Liver (tissue), 3 donors: ENCODE measurements around the gene TIAM2.

Source experiments
- ATF3 ChIP-seq: IDR thresholded peaks from 2 replicates; pipeline ENCODE4 v1.6.1; 2016; ENCODE audit warnings: antibody characterized with exemption
- GABPA ChIP-seq, 2 donors: IDR thresholded peaks in 1 of 2; conservative IDR thresholded peaks in 1 of 2; 2 replicates each; pipeline ENCODE4 v1.6.1; 2016; ENCODE audit warnings: antibody characterized with exemption in 2 of 2, mild to moderate bottlenecking in 1 of 2, moderate library complexity in 1 of 2
- HNF4A ChIP-seq, 2 donors: conservative IDR thresholded peaks; 2 replicates each; pipeline ENCODE4 v1.6.1; 2016; ENCODE audit warnings: antibody characterized with exemption in 2 of 2, mild to moderate bottlenecking in 2 of 2
- JUND ChIP-seq, 2 donors: IDR thresholded peaks; 2 replicates each; pipeline ENCODE4 v1.6.1; 2016; ENCODE audit warnings: antibody characterized with exemption in 2 of 2
- MAX ChIP-seq: IDR thresholded peaks from 2 replicates; pipeline ENCODE4 v1.6.1; 2016; ENCODE audit warnings: antibody characterized with exemption
- RAD21 ChIP-seq, 2 donors: IDR thresholded peaks; 2 replicates each; pipeline ENCODE4 v1.6.1; 2016; ENCODE audit warnings: antibody characterized with exemption in 2 of 2, mild to moderate bottlenecking in 2 of 2
- REST ChIP-seq: IDR thresholded peaks from 2 replicates; pipeline ENCODE4 v1.6.1; 2016; ENCODE audit warnings: antibody characterized with exemption, mild to moderate bottlenecking
- SP1 ChIP-seq: IDR thresholded peaks from 2 replicates; pipeline ENCODE4 v1.6.1; 2018; ENCODE audit warnings: antibody characterized with exemption, mild to moderate bottlenecking
- TAF1 ChIP-seq: conservative IDR thresholded peaks from 2 replicates; pipeline ENCODE4 v1.6.1; 2016; ENCODE audit warnings: antibody characterized with exemption, mild to moderate bottlenecking
- YY1 ChIP-seq: IDR thresholded peaks from 2 replicates; pipeline ENCODE4 v1.6.1; 2016; ENCODE audit warnings: antibody characterized with exemption, mild to moderate bottlenecking
- ZBTB33 ChIP-seq: IDR thresholded peaks from 2 replicates; pipeline ENCODE4 v1.6.1; 2016; ENCODE audit warnings: antibody characterized with exemption
- TF ChIP-seq, protein P1 (sequence below): fragments of 150-350 bp; IDR thresholded peaks from 2 replicates; pipeline ENCODE4 v1.5.1; 2017; ENCODE audit warnings: improper control_type of control experiment, low read depth, low read length; ENCODE audit not compliant: missing input control
- donor health status: healthy.
- donor health status: healthy.

DNA sequence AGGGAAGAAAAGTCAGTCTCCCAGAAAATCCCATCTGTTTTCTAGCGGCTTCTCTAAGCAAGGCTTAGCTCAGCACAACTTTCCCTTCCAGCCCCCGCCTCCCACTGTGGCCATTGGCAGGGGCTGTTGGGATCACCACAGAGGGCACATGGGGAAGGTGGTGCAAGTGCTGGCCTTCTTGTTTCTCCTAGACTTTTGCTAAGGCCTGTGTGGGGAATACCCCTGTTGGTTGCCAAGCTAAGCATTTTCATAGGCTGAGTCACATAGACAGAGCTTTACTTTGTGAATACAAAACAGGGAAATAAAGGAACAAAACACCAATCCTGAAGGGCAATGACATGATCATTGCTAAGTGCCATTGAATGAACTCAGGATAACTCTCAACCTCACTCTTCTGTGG is 32.4 kb upstream of the TIAM2 start:
- TF ChIP-seq, protein P1, sequence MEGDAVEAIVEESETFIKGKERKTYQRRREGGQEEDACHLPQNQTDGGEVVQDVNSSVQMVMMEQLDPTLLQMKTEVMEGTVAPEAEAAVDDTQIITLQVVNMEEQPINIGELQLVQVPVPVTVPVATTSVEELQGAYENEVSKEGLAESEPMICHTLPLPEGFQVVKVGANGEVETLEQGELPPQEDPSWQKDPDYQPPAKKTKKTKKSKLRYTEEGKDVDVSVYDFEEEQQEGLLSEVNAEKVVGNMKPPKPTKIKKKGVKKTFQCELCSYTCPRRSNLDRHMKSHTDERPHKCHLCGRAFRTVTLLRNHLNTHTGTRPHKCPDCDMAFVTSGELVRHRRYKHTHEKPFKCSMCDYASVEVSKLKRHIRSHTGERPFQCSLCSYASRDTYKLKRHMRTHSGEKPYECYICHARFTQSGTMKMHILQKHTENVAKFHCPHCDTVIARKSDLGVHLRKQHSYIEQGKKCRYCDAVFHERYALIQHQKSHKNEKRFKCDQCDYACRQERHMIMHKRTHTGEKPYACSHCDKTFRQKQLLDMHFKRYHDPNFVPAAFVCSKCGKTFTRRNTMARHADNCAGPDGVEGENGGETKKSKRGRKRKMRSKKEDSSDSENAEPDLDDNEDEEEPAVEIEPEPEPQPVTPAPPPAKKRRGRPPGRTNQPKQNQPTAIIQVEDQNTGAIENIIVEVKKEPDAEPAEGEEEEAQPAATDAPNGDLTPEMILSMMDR = no peak
- TF ChIP-seq ATF3 (no peak), HNF4A (conservative IDR thresholded peaks at IDR 0.05) (no peak), RAD21 (IDR thresholded peaks at IDR 0.05) (no peak), YY1 (no peak), TAF1 (no peak), GABPA (IDR thresholded peaks at IDR 0.05 in 1 of 2, conservative IDR thresholded peaks at IDR 0.05 in 1 of 2) (no peak), REST (no peak), MAX (no peak), SP1 (no peak), JUND (IDR thresholded peaks at IDR 0.05) (no peak), ZBTB33 (no peak)
